ENCODE measurements around the gene FGFR3. TPM values are rescaled to one million over a fixed set of nuclear protein-coding genes. Genes with fewer than 3 reads are reported as not detected.
"Not testable (repeated sequence)": the region's sequence is repeated elsewhere in the genome, so short reads cannot be mapped to it uniquely, and the experiment has no call there.

The FGFR3 gene
- total and polyA plus RNA-seq, 7 donors: 0.16 to 14.0 (median 0.83) TPM

- WGBS, 2 donors: 94% methylated on average over 13 of the region's 13 CpGs
- no peak overlapping the region for H3K27ac ChIP-seq
- H3K36me3 ChIP-seq: peaks cover 15 to 84% (median 34%) of the 10 kb centered on the region in 4 donors
Observed at GRCh38 chr4:1842339-1842895, 49.3 kb downstream of the FGFR3 start.

GRCh38 chr4:1842993-1843448 lies 49.9 kb downstream of the FGFR3 start:
- no peak for DNase-seq
- Histone ChIP-seq H3K9me3 (no peaks in the 10 kb centered on the region), H3K36me3 (peaks cover 15 to 80% (median 32%) of the 10 kb centered on the region in 4 donors), H3K27me3 (no peaks in the 10 kb centered on the region), H3K4me1 (peaks cover 0 to 5% (median 0%) of the 10 kb centered on the region in 4 donors), H3K27ac (no peak overlapping the region), H3K4me3 (no peak overlapping the region)
- intact Hi-C loops (cut with DNase I): no loop called here
- 90 to 91% methylated on average over 17 of the region's 17 CpGs for WGBS, 2 donors
- no peak for TF ChIP-seq EP300 (IDR thresholded peaks at IDR 0.05)
- no peak for TF ChIP-seq POLR2AphosphoS5 (IDR thresholded peaks at IDR 0.05)
- no peak for TF ChIP-seq CTCF (IDR thresholded peaks at IDR 0.05)
- TF ChIP-seq POLR2A (IDR thresholded peaks at IDR 0.05): no peak

More at GRCh38 chr4:1842339-1842895, 49.3 kb downstream of the FGFR3 start:
- Histone ChIP-seq H3K4me3 (no peak overlapping the region), H3K27me3 (no peaks in the 10 kb centered on the region), H3K9me3 (no peaks in the 10 kb centered on the region), H3K4me1 (peaks cover 0 to 5% (median 0%) of the 10 kb centered on the region in 4 donors)
- no peak for DNase-seq
- intact Hi-C loops (cut with DNase I): no loop called here
- TF ChIP-seq CTCF (IDR thresholded peaks at IDR 0.05): no peak

GRCh38 chr4:1843852-1844251 lies 50.8 kb downstream of the FGFR3 start:
- TF ChIP-seq POLR2A (IDR thresholded peaks at IDR 0.05) (no peak), EP300 (IDR thresholded peaks at IDR 0.05) (no peak), CTCF (IDR thresholded peaks at IDR 0.05) (no peak), POLR2AphosphoS5 (IDR thresholded peaks at IDR 0.05) (no peak)
- H3K36me3 ChIP-seq: peaks cover 12 to 79% (median 31%) of the 10 kb centered on the region in 4 donors
- no peak overlapping the region for H3K4me3 ChIP-seq
- no peak for DNase-seq
- intact Hi-C loops (cut with DNase I): no loop called here
- no peaks in the 10 kb centered on the region for H3K27me3 ChIP-seq
- H3K27ac ChIP-seq: no peak overlapping the region
- H3K9me3 ChIP-seq: no peaks in the 10 kb centered on the region
- WGBS, 2 donors: 87 to 92% methylated on average over 10 of the region's 10 CpGs
- peaks cover 0 to 5% (median 0%) of the 10 kb centered on the region in 4 donors for H3K4me1 ChIP-seq

GRCh38 chr4:1844618-1845017 lies 51.5 kb downstream of the FGFR3 start:
- H3K9me3 ChIP-seq; H3K4me3 ChIP-seq; H3K4me1 ChIP-seq; H3K27ac ChIP-seq; intact Hi-C loops (cut with DNase I); H3K27me3 ChIP-seq; DNase-seq: not testable (repeated sequence)
- peaks cover 12 to 72% (median 27%) of the 10 kb centered on the region in 4 donors for H3K36me3 ChIP-seq
- WGBS, 2 donors: 96% methylated on average over 10 of the region's 10 CpGs

- Histone ChIP-seq H3K4me1 (peaks cover 0 to 8% (median 5%) of the 10 kb centered on the region in 4 donors), H3K27me3 (no peaks in the 10 kb centered on the region), H3K9me3 (no peaks in the 10 kb centered on the region), H3K36me3 (peaks cover 5 to 53% (median 13%) of the 10 kb centered on the region in 4 donors), H3K27ac (no peak overlapping the region), H3K4me3 (no peak overlapping the region)
- TF ChIP-seq POLR2AphosphoS5 (IDR thresholded peaks at IDR 0.05): no peak
- no peak for TF ChIP-seq EP300 (IDR thresholded peaks at IDR 0.05)
- no peak for TF ChIP-seq CTCF (IDR thresholded peaks at IDR 0.05)
- no peak for TF ChIP-seq POLR2A (IDR thresholded peaks at IDR 0.05)
- 88 to 91% methylated on average over 2 of the region's 2 CpGs for WGBS, 2 donors
- intact Hi-C loops (cut with DNase I): no loop called here
- no peak for DNase-seq
Observed at GRCh38 chr4:1846580-1846979, 53.5 kb downstream of the FGFR3 start.
